GM12878 (cell line): ENCODE measurements around the gene HIRIP3. TPM values are rescaled to one million over a fixed set of nuclear protein-coding genes. Genes with fewer than 3 reads are reported as not detected.

Source experiments
- ATAC-seq: fragments of 200-7000 bp; cut with Tn5 transposase; 3 replicates; pipeline ENCODE4 v1.9.1; 2020; ENCODE audit warnings: mild to moderate bottlenecking, moderate library complexity
- BruUV-seq: library from RNA; stranded (reverse); fragments of 400-500 nt; replicated peaks from 2 replicates; lab custom pipeline; 2021; lab: Mats Ljungman, UMichigan
- CTCF ChIA-PET: fragments of 300-600 bp; sonication (Branson Sonifier 250); formaldehyde crosslinking; extraction: SDS; loops from one replicate; lab custom pipeline; 2021; ENCODE audit warnings: inconsistent platforms; lab: Yijun Ruan, JAX
- POLR2A ChIA-PET: fragments of 350-600 bp; formaldehyde crosslinking; extraction: SDS; loops from one replicate; lab custom pipeline; 2021; ENCODE audit warnings: inconsistent platforms; lab: Charles Lee
- RAD21 ChIA-PET: fragments of 300-600 bp; sonication (Branson Sonifier 250); formaldehyde crosslinking; loops from one replicate; lab custom pipeline; 2023; ENCODE audit warnings: antibody characterized with exemption; ENCODE audit not compliant: unreplicated experiment; lab: Charles Lee
- SMC1A ChIA-PET: fragments of 300-600 bp; sonication (Branson Sonifier 250); formaldehyde crosslinking; loops from one replicate; lab custom pipeline; 2023; ENCODE audit not compliant: unreplicated experiment, uncharacterized antibody; lab: Charles Lee
- DNase-seq: peaks from one replicate; pipeline ENCODE4 v3.0.0-alpha.2; 2011; ENCODE audit warnings: low read depth, low spot score
- FAIRE-seq: peaks from 3 replicates; lab custom pipeline; 2011; peaks lifted over from hg19 to GRCh38; lab: Jason Lieb, UNC
- H2AFZ ChIP-seq: 2 replicates; pipeline ENCODE4 v1.6.0; 2011; ENCODE audit warnings: low read depth, low read length, control low read depth; ENCODE audit not compliant: control insufficient read depth
- H3K27ac ChIP-seq: 2 replicates; pipeline ENCODE4 v1.5.1; 2011; ENCODE audit warnings: control low read depth; ENCODE audit not compliant: control insufficient read depth, insufficient read depth
- H3K27me3 ChIP-seq, 2 experiments: replicated peaks in 1 of 2; 2 replicates each; pipeline versions ENCODE4 v1.6.0 to v1.6.1; 2011; ENCODE audit warnings: low read length in 1 of 2; ENCODE audit not compliant: control insufficient read depth in 2 of 2, insufficient read depth in 2 of 2
- H3K36me3 ChIP-seq, 2 experiments: 2 replicates each; pipeline ENCODE4 v1.5.1; 2011; ENCODE audit warnings: low read length in 1 of 2; ENCODE audit not compliant: control insufficient read depth in 2 of 2, insufficient read depth in 2 of 2
- H3K4me1 ChIP-seq: 2 replicates; pipeline ENCODE4 v1.6.1; 2011; ENCODE audit warnings: mild to moderate bottlenecking, low read length, moderate library complexity, mixed read lengths; ENCODE audit not compliant: control insufficient read depth, insufficient read depth
- H3K4me2 ChIP-seq: 2 replicates; pipeline ENCODE4 v1.6.0; 2011; ENCODE audit warnings: control low read depth; ENCODE audit not compliant: control insufficient read depth, insufficient read depth
- H3K4me3 ChIP-seq: fragments of 200-600 bp; sonication (generic); 2 replicates; pipeline ENCODE4 v1.5.1; 2016
- H3K79me2 ChIP-seq: 2 replicates; pipeline ENCODE4 v1.6.0; 2011; ENCODE audit warnings: low read length; ENCODE audit not compliant: control insufficient read depth, insufficient read depth
- H3K9ac ChIP-seq: 2 replicates; pipeline ENCODE4 v1.8.0; 2011; ENCODE audit warnings: low read length, control low read depth, mixed read lengths; ENCODE audit not compliant: control insufficient read depth, insufficient read depth
- H3K9me3 ChIP-seq: replicated peaks from 3 replicates; pipeline ENCODE4 v1.5.1; 2011; ENCODE audit warnings: mild to moderate bottlenecking, low read length; ENCODE audit not compliant: control insufficient read depth, insufficient read depth
- H4K20me1 ChIP-seq: 2 replicates; pipeline ENCODE4 v1.6.0; 2011; ENCODE audit not compliant: control insufficient read depth, insufficient read depth
- CBFB ChIP-seq: IDR thresholded peaks from 2 replicates; pipeline ENCODE4 v1.6.1; 2016; ENCODE audit warnings: antibody characterized with exemption, low read depth
- CREB1 ChIP-seq: IDR thresholded peaks from 2 replicates; pipeline ENCODE4 v1.6.1; 2012; ENCODE audit warnings: low read depth, mild to moderate bottlenecking, inconsistent platforms
- GABPA ChIP-seq: IDR thresholded peaks from 2 replicates; pipeline ENCODE4 v1.6.1; 2014; ENCODE audit warnings: antibody characterized with exemption, low read depth, mild to moderate bottlenecking, inconsistent platforms
- NFIC ChIP-seq: IDR thresholded peaks from 2 replicates; pipeline ENCODE4 v1.6.1; 2012; ENCODE audit warnings: low read depth, mild to moderate bottlenecking, inconsistent platforms, low read length, moderate library complexity
- NR2C2 ChIP-seq: IDR thresholded peaks from 2 replicates; pipeline ENCODE4 v1.6.1; 2011; ENCODE audit warnings: borderline replicate concordance, low read depth; ENCODE audit not compliant: control insufficient read depth, insufficient read length
- SP1 ChIP-seq: IDR thresholded peaks from one replicate; pipeline ENCODE4 v1.6.1; 2011; ENCODE audit warnings: low read depth, low read length
- TBL1XR1 ChIP-seq: IDR thresholded peaks from 2 replicates; pipeline ENCODE4 v1.6.1; 2012; ENCODE audit warnings: low read depth, low read length, improper control_type of control experiment
- TCF7 ChIP-seq: IDR thresholded peaks from 2 replicates; pipeline ENCODE4 v1.6.1; 2014; ENCODE audit warnings: antibody characterized with exemption, borderline replicate concordance
- WGBS: methylation state at CpG from one replicate; pipeline ENCODE4 v1.1.6; 2016; ENCODE audit warnings: low lambda C conversion rate; ENCODE audit not compliant: insufficient replicate concordance, insufficient coverage; ENCODE audit errors: missing lambda C conversion rate; 5-methylcytosine and 5-hydroxymethylcytosine counted together
- in situ Hi-C: fragments of 300-500 bp; cut with MboI; formaldehyde crosslinking; loops from 9 replicates; pipeline ENCODE4 v1.14.3; 2018; ENCODE audit warnings: mixed read lengths
- intact Hi-C: fragments of 100-400 bp; cut with micrococcal nuclease; formaldehyde crosslinking; loops from one replicate; pipeline ENCODE4 v1.14.2; 2022; ENCODE audit not compliant: unreplicated experiment
- polyA plus RNA-seq, 11 experiments: library from polyadenylated mRNA; depleted of rRNA in 4 of 11; unstranded in 6 of 11; stranded (reverse) in 5 of 11; fragments of >200 nt; fragmentation: Nextera tagmentation in 4 of 11; fragmentation: Illumina TruSeq in 1 of 11; extraction: Ambion mirVana in 4 of 11; extraction: Trizol in 1 of 11; gene quantifications; 1 replicate in 1 of 11; 2 replicates in 10 of 11; pipeline versions ENCODE4 v1.2.1 to v1.2.3, GENCODE V29; 2011 to 2016; ENCODE audit warnings: inconsistent platforms in 2 of 11, missing spikeins in 2 of 11, low read depth in 1 of 11
- total RNA-seq, 4 experiments: library from RNA; depleted of rRNA in 3 of 4; stranded (reverse); fragments of >200 nt in 3 of 4; fragmentation: Illumina TruSeq in 1 of 4; extraction: Trizol in 1 of 4; gene quantifications; 2 replicates each; pipeline versions ENCODE4 v1.2.1 to v1.2.3, GENCODE V29; 2013 to 2021
- TF ChIP-seq, protein P1 (sequence below): fragments of 450-650 bp; IDR thresholded peaks from 2 replicates; pipeline ENCODE4 v1.6.1; 2017; ENCODE audit warnings: mild to moderate bottlenecking, low read depth, inconsistent platforms; ENCODE audit not compliant: poor library complexity, severe bottlenecking
- TF ChIP-seq, protein P2 (sequence below): fragments of 450-650 bp; IDR thresholded peaks from 2 replicates; pipeline ENCODE4 v1.6.1; 2016; ENCODE audit warnings: mild to moderate bottlenecking, moderate library complexity, borderline replicate concordance
- TF ChIP-seq, protein P3 (sequence below): fragments of 450-650 bp; formaldehyde crosslinking; IDR thresholded peaks from 2 replicates; pipeline ENCODE4 v1.4.0; 2020; ENCODE audit warnings: mild to moderate bottlenecking, moderate library complexity

HIRIP3 gene
- total and polyA plus RNA-seq, 10 of the 15 experiments (the other 5 are each of a cell fraction or from before 2014, with no cell fraction given), result 4.1 to 43.5 (median 23.9) TPM

DNA sequence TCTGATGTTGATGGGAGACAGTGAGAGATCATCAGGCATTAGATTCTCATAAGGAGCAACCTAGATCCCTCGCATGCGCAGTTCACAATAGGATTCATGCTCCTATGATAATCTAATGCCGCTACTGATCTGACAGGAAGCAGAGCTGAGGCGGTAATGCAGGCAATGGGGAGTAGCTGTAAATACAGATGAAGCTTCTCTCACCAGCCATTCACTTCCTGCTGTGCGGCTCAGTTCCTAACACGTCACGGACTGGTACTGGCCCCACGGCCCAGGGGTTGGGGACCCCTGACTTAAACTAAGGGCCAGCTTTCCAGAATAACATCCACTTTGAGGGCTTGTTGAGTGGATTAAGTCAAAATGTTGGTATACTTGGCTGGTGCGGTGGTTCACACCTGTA is 36.1 kb downstream of the HIRIP3 start (continued):
- TF ChIP-seq, protein P1, sequence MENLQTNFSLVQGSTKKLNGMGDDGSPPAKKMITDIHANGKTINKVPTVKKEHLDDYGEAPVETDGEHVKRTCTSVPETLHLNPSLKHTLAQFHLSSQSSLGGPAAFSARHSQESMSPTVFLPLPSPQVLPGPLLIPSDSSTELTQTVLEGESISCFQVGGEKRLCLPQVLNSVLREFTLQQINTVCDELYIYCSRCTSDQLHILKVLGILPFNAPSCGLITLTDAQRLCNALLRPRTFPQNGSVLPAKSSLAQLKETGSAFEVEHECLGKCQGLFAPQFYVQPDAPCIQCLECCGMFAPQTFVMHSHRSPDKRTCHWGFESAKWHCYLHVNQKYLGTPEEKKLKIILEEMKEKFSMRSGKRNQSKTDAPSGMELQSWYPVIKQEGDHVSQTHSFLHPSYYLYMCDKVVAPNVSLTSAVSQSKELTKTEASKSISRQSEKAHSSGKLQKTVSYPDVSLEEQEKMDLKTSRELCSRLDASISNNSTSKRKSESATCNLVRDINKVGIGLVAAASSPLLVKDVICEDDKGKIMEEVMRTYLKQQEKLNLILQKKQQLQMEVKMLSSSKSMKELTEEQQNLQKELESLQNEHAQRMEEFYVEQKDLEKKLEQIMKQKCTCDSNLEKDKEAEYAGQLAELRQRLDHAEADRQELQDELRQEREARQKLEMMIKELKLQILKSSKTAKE, result no peak
- no peak for TF ChIP-seq GABPA
- TF ChIP-seq, protein P2, sequence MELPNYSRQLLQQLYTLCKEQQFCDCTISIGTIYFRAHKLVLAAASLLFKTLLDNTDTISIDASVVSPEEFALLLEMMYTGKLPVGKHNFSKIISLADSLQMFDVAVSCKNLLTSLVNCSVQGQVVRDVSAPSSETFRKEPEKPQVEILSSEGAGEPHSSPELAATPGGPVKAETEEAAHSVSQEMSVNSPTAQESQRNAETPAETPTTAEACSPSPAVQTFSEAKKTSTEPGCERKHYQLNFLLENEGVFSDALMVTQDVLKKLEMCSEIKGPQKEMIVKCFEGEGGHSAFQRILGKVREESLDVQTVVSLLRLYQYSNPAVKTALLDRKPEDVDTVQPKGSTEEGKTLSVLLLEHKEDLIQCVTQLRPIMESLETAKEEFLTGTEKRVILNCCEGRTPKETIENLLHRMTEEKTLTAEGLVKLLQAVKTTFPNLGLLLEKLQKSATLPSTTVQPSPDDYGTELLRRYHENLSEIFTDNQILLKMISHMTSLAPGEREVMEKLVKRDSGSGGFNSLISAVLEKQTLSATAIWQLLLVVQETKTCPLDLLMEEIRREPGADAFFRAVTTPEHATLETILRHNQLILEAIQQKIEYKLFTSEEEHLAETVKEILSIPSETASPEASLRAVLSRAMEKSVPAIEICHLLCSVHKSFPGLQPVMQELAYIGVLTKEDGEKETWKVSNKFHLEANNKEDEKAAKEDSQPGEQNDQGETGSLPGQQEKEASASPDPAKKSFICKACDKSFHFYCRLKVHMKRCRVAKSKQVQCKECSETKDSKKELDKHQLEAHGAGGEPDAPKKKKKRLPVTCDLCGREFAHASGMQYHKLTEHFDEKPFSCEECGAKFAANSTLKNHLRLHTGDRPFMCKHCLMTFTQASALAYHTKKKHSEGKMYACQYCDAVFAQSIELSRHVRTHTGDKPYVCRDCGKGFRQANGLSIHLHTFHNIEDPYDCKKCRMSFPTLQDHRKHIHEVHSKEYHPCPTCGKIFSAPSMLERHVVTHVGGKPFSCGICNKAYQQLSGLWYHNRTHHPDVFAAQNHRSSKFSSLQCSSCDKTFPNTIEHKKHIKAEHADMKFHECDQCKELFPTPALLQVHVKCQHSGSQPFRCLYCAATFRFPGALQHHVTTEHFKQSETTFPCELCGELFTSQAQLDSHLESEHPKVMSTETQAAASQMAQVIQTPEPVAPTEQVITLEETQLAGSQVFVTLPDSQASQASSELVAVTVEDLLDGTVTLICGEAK, result no peak

DNA sequence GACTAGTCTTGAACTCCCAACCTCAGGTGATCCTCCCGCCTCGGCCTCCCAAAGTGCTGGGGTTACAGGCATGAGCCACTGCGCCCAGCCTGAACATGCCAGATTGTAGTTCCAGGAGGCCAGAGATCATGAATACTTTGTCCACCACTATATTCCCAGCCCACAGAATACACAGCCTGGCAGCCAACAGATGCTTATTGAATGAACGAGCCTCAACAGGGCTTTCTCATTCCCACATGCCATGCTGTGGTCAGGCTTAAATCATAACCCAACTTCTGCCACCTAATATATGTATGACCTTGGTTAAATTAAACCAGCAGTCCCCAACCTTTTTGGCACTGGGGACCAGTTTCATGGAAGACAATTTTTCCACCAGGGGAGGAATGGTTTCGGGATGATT is 36.7 kb downstream of the HIRIP3 start:
- in situ Hi-C loops, result no loop called here
- H3K9me3 ChIP-seq, result no peaks in the 10 kb centered on the region
- H4K20me1 ChIP-seq, result no peaks in the 10 kb centered on the region
- H3K4me3 ChIP-seq, result no peak overlapping the region
- FAIRE-seq (no peak), ATAC-seq (no peak), DNase-seq (no peak)
- ChIA-PET POLR2A (no interaction called here), CTCF (no interaction called here), RAD21 (no interaction called here), SMC1A (no interaction called here)
- H3K27ac ChIP-seq, result no peak overlapping the region
- 57% methylated on average over 5 of the region's 5 CpGs for WGBS
- H3K79me2 ChIP-seq, result peaks cover 4% of the 10 kb centered on the region; the same call in 1 of the 2 replicates
- H3K36me3 ChIP-seq, result no peaks in the 10 kb centered on the region
- peaks cover 2% of the 10 kb centered on the region; the same call in 1 of the 2 replicates for H3K4me1 ChIP-seq
- BruUV-seq, result no TSS peak
- H3K27me3 ChIP-seq, result no peaks in the 10 kb centered on the region
- H3K4me2 ChIP-seq, result no peak overlapping the region
- H2AFZ ChIP-seq, result no peak overlapping the region
- no peak overlapping the region for H3K9ac ChIP-seq
- intact Hi-C loops, result no loop called here
- no peak for TF ChIP-seq TCF7
- no peak for TF ChIP-seq CREB1
- no peak for TF ChIP-seq NFIC
- TF ChIP-seq, protein P1, result no peak
- TF ChIP-seq, protein P3, sequence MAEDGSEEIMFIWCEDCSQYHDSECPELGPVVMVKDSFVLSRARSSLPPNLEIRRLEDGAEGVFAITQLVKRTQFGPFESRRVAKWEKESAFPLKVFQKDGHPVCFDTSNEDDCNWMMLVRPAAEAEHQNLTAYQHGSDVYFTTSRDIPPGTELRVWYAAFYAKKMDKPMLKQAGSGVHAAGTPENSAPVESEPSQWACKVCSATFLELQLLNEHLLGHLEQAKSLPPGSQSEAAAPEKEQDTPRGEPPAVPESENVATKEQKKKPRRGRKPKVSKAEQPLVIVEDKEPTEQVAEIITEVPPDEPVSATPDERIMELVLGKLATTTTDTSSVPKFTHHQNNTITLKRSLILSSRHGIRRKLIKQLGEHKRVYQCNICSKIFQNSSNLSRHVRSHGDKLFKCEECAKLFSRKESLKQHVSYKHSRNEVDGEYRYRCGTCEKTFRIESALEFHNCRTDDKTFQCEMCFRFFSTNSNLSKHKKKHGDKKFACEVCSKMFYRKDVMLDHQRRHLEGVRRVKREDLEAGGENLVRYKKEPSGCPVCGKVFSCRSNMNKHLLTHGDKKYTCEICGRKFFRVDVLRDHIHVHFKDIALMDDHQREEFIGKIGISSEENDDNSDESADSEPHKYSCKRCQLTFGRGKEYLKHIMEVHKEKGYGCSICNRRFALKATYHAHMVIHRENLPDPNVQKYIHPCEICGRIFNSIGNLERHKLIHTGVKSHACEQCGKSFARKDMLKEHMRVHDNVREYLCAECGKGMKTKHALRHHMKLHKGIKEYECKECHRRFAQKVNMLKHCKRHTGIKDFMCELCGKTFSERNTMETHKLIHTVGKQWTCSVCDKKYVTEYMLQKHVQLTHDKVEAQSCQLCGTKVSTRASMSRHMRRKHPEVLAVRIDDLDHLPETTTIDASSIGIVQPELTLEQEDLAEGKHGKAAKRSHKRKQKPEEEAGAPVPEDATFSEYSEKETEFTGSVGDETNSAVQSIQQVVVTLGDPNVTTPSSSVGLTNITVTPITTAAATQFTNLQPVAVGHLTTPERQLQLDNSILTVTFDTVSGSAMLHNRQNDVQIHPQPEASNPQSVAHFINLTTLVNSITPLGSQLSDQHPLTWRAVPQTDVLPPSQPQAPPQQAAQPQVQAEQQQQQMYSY (CRISPR knock-in tag), result no peak
- TF ChIP-seq NR2C2, result no peak
- no peak for TF ChIP-seq SP1
- TF ChIP-seq TBL1XR1, result no peak
- TF ChIP-seq CBFB, result no peak
